Measurements from ENCODE around the gene MAP3K4.
A peak's percentile ranks its signal among the peaks of the same experiment; 100 is the strongest.

The MAP3K4 gene

GRCh38 chr6:161001421-161001820 lies 9.9 kb downstream of the MAP3K4 start:
- no peak overlapping the region for H3K9ac ChIP-seq (ENCODE audit: insufficient read length)
- H3K36me3 ChIP-seq (ENCODE audit: insufficient read depth, low read length), result no peaks in the 10 kb centered on the region
- H3K27ac ChIP-seq, result no peak overlapping the region
- H3K9me3 ChIP-seq (ENCODE audit: low read depth, low read length), result no peaks in the 10 kb centered on the region
- no peak overlapping the region for H3K4me3 ChIP-seq
- no peak for DNase-seq (ENCODE audit: low read depth, low spot score)
- TF ChIP-seq FOXP2 (optimal IDR thresholded peaks at IDR 0.05; ENCODE audit: control extremely low read depth, extremely low read length, insufficient read depth) (no peak), EZH2 (IDR thresholded peaks at IDR 0.05) (no peak), POLR2AphosphoS5 (IDR thresholded peaks at IDR 0.05; ENCODE audit: borderline replicate concordance, low read depth, low read length) (no peak)

- H3K27ac ChIP-seq, result no peak overlapping the region
- H3K36me3 ChIP-seq (ENCODE audit: insufficient read depth, low read length), result no peaks in the 10 kb centered on the region
- DNase-seq (ENCODE audit: low read depth, low spot score), result no peak
- no peak overlapping the region for H3K4me3 ChIP-seq
- H3K9me3 ChIP-seq (ENCODE audit: low read depth, low read length), result no peaks in the 10 kb centered on the region
- TF ChIP-seq EZH2 (IDR thresholded peaks at IDR 0.05) (no peak), POLR2AphosphoS5 (IDR thresholded peaks at IDR 0.05; ENCODE audit: borderline replicate concordance, low read depth, low read length) (no peak), FOXP2 (optimal IDR thresholded peaks at IDR 0.05; ENCODE audit: control extremely low read depth, extremely low read length, insufficient read depth) (no peak)
- H3K9ac ChIP-seq (ENCODE audit: insufficient read length), result no peak overlapping the region
These were observed 11.8 kb downstream of the MAP3K4 start for GRCh38 chr6:161003336-161003735.

- H3K36me3 ChIP-seq (ENCODE audit: insufficient read depth, low read length), result no peaks in the 10 kb centered on the region
- no peak for DNase-seq (ENCODE audit: low read depth, low spot score)
- H3K9ac ChIP-seq (ENCODE audit: insufficient read length), result no peak overlapping the region
- no peak overlapping the region for H3K27ac ChIP-seq
- H3K9me3 ChIP-seq (ENCODE audit: low read depth, low read length), result no peaks in the 10 kb centered on the region
- TF ChIP-seq FOXP2 (optimal IDR thresholded peaks at IDR 0.05; ENCODE audit: control extremely low read depth, extremely low read length, insufficient read depth) (no peak), EZH2 (IDR thresholded peaks at IDR 0.05) (no peak), POLR2AphosphoS5 (IDR thresholded peaks at IDR 0.05; ENCODE audit: borderline replicate concordance, low read depth, low read length) (no peak)
- no peak overlapping the region for H3K4me3 ChIP-seq
These were observed 16.7 kb downstream of the MAP3K4 start for GRCh38 chr6:161008245-161008644.

GRCh38 chr6:161009991-161010390 lies 18.4 kb downstream of the MAP3K4 start:
- TF ChIP-seq POLR2AphosphoS5 (IDR thresholded peaks at IDR 0.05; ENCODE audit: borderline replicate concordance, low read depth, low read length), result no peak
- TF ChIP-seq EZH2 (IDR thresholded peaks at IDR 0.05), result no peak
- no peak for TF ChIP-seq FOXP2 (optimal IDR thresholded peaks at IDR 0.05; ENCODE audit: control extremely low read depth, extremely low read length, insufficient read depth)
- DNase-seq (ENCODE audit: low read depth, low spot score), result no peak
- Histone ChIP-seq H3K9ac (ENCODE audit: insufficient read length) (no peak overlapping the region), H3K36me3 (ENCODE audit: insufficient read depth, low read length) (no peaks in the 10 kb centered on the region), H3K4me3 (no peak overlapping the region), H3K27ac (no peak overlapping the region), H3K9me3 (ENCODE audit: low read depth, low read length) (no peaks in the 10 kb centered on the region)

GRCh38 chr6:161010418-161010817 lies 18.8 kb downstream of the MAP3K4 start:
- TF ChIP-seq EZH2 (IDR thresholded peaks at IDR 0.05), result no peak
- TF ChIP-seq POLR2AphosphoS5 (IDR thresholded peaks at IDR 0.05; ENCODE audit: borderline replicate concordance, low read depth, low read length), result no peak
- TF ChIP-seq FOXP2 (optimal IDR thresholded peaks at IDR 0.05; ENCODE audit: control extremely low read depth, extremely low read length, insufficient read depth), result no peak
- no peak overlapping the region for H3K4me3 ChIP-seq
- H3K9ac ChIP-seq (ENCODE audit: insufficient read length), result no peak overlapping the region
- no peaks in the 10 kb centered on the region for H3K36me3 ChIP-seq (ENCODE audit: insufficient read depth, low read length)
- no peaks in the 10 kb centered on the region for H3K9me3 ChIP-seq (ENCODE audit: low read depth, low read length)
- DNase-seq (ENCODE audit: low read depth, low spot score), result no peak
- no peak overlapping the region for H3K27ac ChIP-seq

GRCh38 chr6:161011492-161012480 lies 20.2 kb downstream of the MAP3K4 start:
- H3K9ac ChIP-seq (ENCODE audit: insufficient read length), result no peak overlapping the region
- H3K4me3 ChIP-seq, result peak overlapping the region; percentile 28
- no peaks in the 10 kb centered on the region for H3K36me3 ChIP-seq (ENCODE audit: insufficient read depth, low read length)
- H3K27ac ChIP-seq, result no peak overlapping the region
- TF ChIP-seq POLR2AphosphoS5 (IDR thresholded peaks at IDR 0.05; ENCODE audit: borderline replicate concordance, low read depth, low read length), result no peak
- no peak for TF ChIP-seq EZH2 (IDR thresholded peaks at IDR 0.05)
- no peak for TF ChIP-seq FOXP2 (optimal IDR thresholded peaks at IDR 0.05; ENCODE audit: control extremely low read depth, extremely low read length, insufficient read depth)
- no peak for DNase-seq (ENCODE audit: low read depth, low spot score)
- H3K9me3 ChIP-seq (ENCODE audit: low read depth, low read length), result no peaks in the 10 kb centered on the region

- Histone ChIP-seq H3K4me3 (no peak overlapping the region), H3K9ac (ENCODE audit: insufficient read length) (no peak overlapping the region), H3K36me3 (ENCODE audit: insufficient read depth, low read length) (no peaks in the 10 kb centered on the region), H3K27ac (no peak overlapping the region), H3K9me3 (ENCODE audit: low read depth, low read length) (no peaks in the 10 kb centered on the region)
- DNase-seq (ENCODE audit: low read depth, low spot score), result no peak
- TF ChIP-seq EZH2 (IDR thresholded peaks at IDR 0.05) (no peak), POLR2AphosphoS5 (IDR thresholded peaks at IDR 0.05; ENCODE audit: borderline replicate concordance, low read depth, low read length) (no peak), FOXP2 (optimal IDR thresholded peaks at IDR 0.05; ENCODE audit: control extremely low read depth, extremely low read length, insufficient read depth) (no peak)
These were observed 22.1 kb downstream of the MAP3K4 start for GRCh38 chr6:161013695-161014094.

- no peak overlapping the region for H3K27ac ChIP-seq
- H3K36me3 ChIP-seq (ENCODE audit: insufficient read depth, low read length), result no peaks in the 10 kb centered on the region; the same call in 1 of the 2 replicates
- no peaks in the 10 kb centered on the region for H3K9me3 ChIP-seq (ENCODE audit: low read depth, low read length)
- H3K9ac ChIP-seq (ENCODE audit: insufficient read length), result no peak overlapping the region
- H3K4me3 ChIP-seq, result no peak overlapping the region
- no peak for TF ChIP-seq FOXP2 (optimal IDR thresholded peaks at IDR 0.05; ENCODE audit: control extremely low read depth, extremely low read length, insufficient read depth)
- TF ChIP-seq EZH2 (IDR thresholded peaks at IDR 0.05), result no peak
- TF ChIP-seq POLR2AphosphoS5 (IDR thresholded peaks at IDR 0.05; ENCODE audit: borderline replicate concordance, low read depth, low read length), result no peak
- DNase-seq (ENCODE audit: low read depth, low spot score), result no peak
These were observed 26.4 kb downstream of the MAP3K4 start for GRCh38 chr6:161017766-161018564.
